Trophoblast cell (in vitro differentiated cells and primary cell): ENCODE results near the gene KLF15.

Source experiments
- DNase-seq, 2 donors: peaks; one replicate each; pipeline ENCODE4 v3.0.0-alpha.2; 2016
- H2AFZ ChIP-seq: 2 replicates; pipeline ENCODE4 v1.6.1; 2013; ENCODE audit warnings: low read length, moderate library complexity, mild to moderate bottlenecking; ENCODE audit not compliant: insufficient read depth, poor library complexity
- H2AK5ac ChIP-seq: 2 replicates; pipeline ENCODE4 v1.6.1; 2013; ENCODE audit warnings: mild to moderate bottlenecking, low read length
- H2BK120ac ChIP-seq: 2 replicates; pipeline ENCODE4 v1.6.1; 2013; ENCODE audit warnings: low read length, mild to moderate bottlenecking, moderate library complexity; ENCODE audit not compliant: insufficient read depth, poor library complexity
- H2BK12ac ChIP-seq: 2 replicates; pipeline ENCODE4 v1.6.1; 2013; ENCODE audit warnings: mild to moderate bottlenecking, low read length, moderate library complexity
- H2BK5ac ChIP-seq: 2 replicates; pipeline ENCODE4 v1.6.1; 2013; ENCODE audit warnings: low read length, low read depth, moderate library complexity, mild to moderate bottlenecking; ENCODE audit not compliant: poor library complexity
- H3K14ac ChIP-seq: 2 replicates; pipeline ENCODE4 v1.6.1; 2013; ENCODE audit warnings: mild to moderate bottlenecking, low read length
- H3K18ac ChIP-seq: 2 replicates; pipeline ENCODE4 v1.6.1; 2013; ENCODE audit warnings: mild to moderate bottlenecking, low read length
- H3K23ac ChIP-seq: 2 replicates; pipeline ENCODE4 v1.6.1; 2013; ENCODE audit warnings: low read length
- H3K27ac ChIP-seq: 2 replicates; pipeline ENCODE4 v1.5.1; 2013; ENCODE audit warnings: low read depth, mild to moderate bottlenecking, inconsistent platforms, low read length, moderate library complexity
- H3K27me3 ChIP-seq: 2 replicates; pipeline ENCODE4 v1.6.1; 2013; ENCODE audit warnings: inconsistent platforms, mild to moderate bottlenecking, low read length, moderate library complexity; ENCODE audit not compliant: insufficient read depth
- H3K36me3 ChIP-seq, 2 experiments: 1 replicate in 1 of 2; 2 replicates in 1 of 2; pipeline ENCODE4 v1.6.1; 2013; ENCODE audit warnings: low read length in 2 of 2, mild to moderate bottlenecking in 2 of 2, moderate library complexity in 1 of 2; ENCODE audit not compliant: insufficient read depth in 2 of 2, control insufficient read depth in 1 of 2
- H3K4ac ChIP-seq: 2 replicates; pipeline ENCODE4 v1.6.1; 2013; ENCODE audit warnings: low read depth, mild to moderate bottlenecking, low read length, moderate library complexity
- H3K4me1 ChIP-seq, 2 experiments: 1 replicate in 1 of 2; 2 replicates in 1 of 2; pipeline ENCODE4 v1.6.1; 2013; ENCODE audit warnings: low read length in 2 of 2, mild to moderate bottlenecking in 2 of 2, moderate library complexity in 1 of 2; ENCODE audit not compliant: insufficient read depth in 2 of 2, control insufficient read depth in 1 of 2
- H3K4me2 ChIP-seq: 2 replicates; pipeline ENCODE4 v1.6.1; 2013; ENCODE audit warnings: inconsistent platforms, mild to moderate bottlenecking, low read length, moderate library complexity
- H3K4me3 ChIP-seq: 2 replicates; pipeline ENCODE4 v1.5.1; 2013; ENCODE audit warnings: mild to moderate bottlenecking, low read depth, low read length, inconsistent platforms
- H3K79me1 ChIP-seq: one replicate; pipeline ENCODE4 v1.6.1; 2013; ENCODE audit warnings: low read length
- H3K79me2 ChIP-seq: 2 replicates; pipeline ENCODE4 v1.6.1; 2013; ENCODE audit warnings: low read length, mild to moderate bottlenecking; ENCODE audit not compliant: control insufficient read depth, insufficient read depth, poor library complexity
- H3K9ac ChIP-seq: 2 replicates; pipeline ENCODE4 v1.6.1; 2013; ENCODE audit warnings: mild to moderate bottlenecking, low read length
- H3K9me3 ChIP-seq: 2 replicates; pipeline ENCODE4 v1.6.1; 2013; ENCODE audit warnings: low read depth, mild to moderate bottlenecking, control low read depth, inconsistent platforms, low read length; ENCODE audit not compliant: insufficient read depth
- H4K12ac ChIP-seq: 2 replicates; pipeline ENCODE4 v1.6.1; 2013; ENCODE audit warnings: low read depth, mild to moderate bottlenecking, low read length, moderate library complexity
- H4K8ac ChIP-seq: 2 replicates; pipeline ENCODE4 v1.6.1; 2013; ENCODE audit warnings: low read depth, mild to moderate bottlenecking, low read length, moderate library complexity
- H4K91ac ChIP-seq: one replicate; pipeline ENCODE4 v1.6.1; 2013; ENCODE audit warnings: low read depth, mild to moderate bottlenecking, low read length, moderate library complexity
- WGBS: extraction: QIAGEN DNeasy Blood & Tissue Kit; methylation state at CpG from one replicate; pipeline ENCODE4 v1.1.7; 2013; ENCODE audit warnings: missing lambda C conversion rate; ENCODE audit not compliant: insufficient read length, insufficient coverage; ENCODE audit errors: extremely low coverage; 5-methylcytosine and 5-hydroxymethylcytosine counted together

The KLF15 gene

DNA sequence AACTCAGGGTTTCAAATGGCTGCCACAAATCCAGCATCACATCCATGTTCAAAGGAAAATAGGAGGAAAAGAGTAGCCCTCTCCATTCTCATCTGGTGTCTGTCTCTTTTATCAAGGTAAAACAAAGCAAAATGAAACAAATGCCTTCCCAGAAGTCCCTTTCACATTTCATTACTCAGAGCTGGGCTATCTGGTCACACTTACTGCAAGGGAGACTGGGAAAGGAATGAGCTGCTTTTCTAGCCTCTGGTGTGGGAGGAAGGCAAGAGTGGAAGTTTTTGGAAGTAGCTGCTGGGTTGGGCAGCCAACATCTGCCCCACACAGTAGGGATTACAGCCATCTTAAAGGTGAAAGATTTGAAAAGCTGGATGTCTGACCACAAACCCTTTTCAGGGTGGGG lies 51.8 kb downstream of the KLF15 start:
- no peak overlapping the region for H3K18ac ChIP-seq
- no peak overlapping the region for H3K4me2 ChIP-seq
- H3K4ac ChIP-seq, result no peak overlapping the region
- H2AK5ac ChIP-seq, result no peak overlapping the region
- no peak overlapping the region for H2BK12ac ChIP-seq
- H3K27me3 ChIP-seq, result no peaks in the 10 kb centered on the region
- no peak overlapping the region for H3K9ac ChIP-seq
- no peak overlapping the region for H4K8ac ChIP-seq
- H3K14ac ChIP-seq, result no peak overlapping the region
- H3K23ac ChIP-seq, result no peak overlapping the region
- H2BK120ac ChIP-seq, result no peak overlapping the region
- peaks cover 15% of the 10 kb centered on the region for H3K9me3 ChIP-seq
- H3K79me2 ChIP-seq, result no peaks in the 10 kb centered on the region
- H3K4me3 ChIP-seq, result no peak overlapping the region
- no peak for DNase-seq
- no peaks in the 10 kb centered on the region for H3K36me3 ChIP-seq
- H4K12ac ChIP-seq, result no peak overlapping the region
- H3K27ac ChIP-seq, result no peak overlapping the region
- H3K4me1 ChIP-seq, result no peaks in the 10 kb centered on the region
- H4K91ac ChIP-seq, result no peak overlapping the region
- H2BK5ac ChIP-seq, result no peak overlapping the region
- no peaks in the 10 kb centered on the region for H3K79me1 ChIP-seq
- H2AFZ ChIP-seq, result no peak overlapping the region

DNA sequence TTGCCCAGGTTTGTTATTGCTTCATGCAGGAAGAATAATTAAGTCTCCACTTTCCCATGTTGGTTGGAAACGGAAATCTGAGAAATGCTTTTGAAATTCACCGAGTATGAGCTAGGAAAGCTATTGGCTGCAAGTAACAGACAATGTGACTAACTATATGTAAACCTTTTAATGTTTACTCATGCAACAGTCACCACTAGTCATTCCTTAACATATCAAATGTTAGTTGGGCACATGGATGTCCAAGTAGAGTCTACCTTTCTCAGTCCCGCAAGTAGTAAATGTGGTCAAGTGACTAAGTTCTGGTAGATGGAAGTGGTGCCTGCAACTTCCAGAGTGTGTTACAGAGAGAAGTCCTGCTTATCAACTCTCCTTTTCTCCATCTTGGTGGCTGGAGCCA lies 52.5 kb downstream of the KLF15 start:
- Histone ChIP-seq H3K27me3 (no peaks in the 10 kb centered on the region), H3K27ac (no peak overlapping the region), H3K14ac (no peak overlapping the region), H3K9me3 (peaks cover 10% of the 10 kb centered on the region), H3K18ac (no peak overlapping the region), H3K79me1 (no peaks in the 10 kb centered on the region), H3K23ac (no peak overlapping the region), H3K4me2 (no peak overlapping the region), H2BK120ac (no peak overlapping the region), H3K4me1 (no peaks in the 10 kb centered on the region), H3K9ac (no peak overlapping the region), H2AFZ (no peak overlapping the region), H3K36me3 (no peaks in the 10 kb centered on the region), H4K8ac (no peak overlapping the region), H3K4me3 (no peak overlapping the region), H4K12ac (no peak overlapping the region), H3K79me2 (no peaks in the 10 kb centered on the region), H2AK5ac (no peak overlapping the region), H3K4ac (no peak overlapping the region), H4K91ac (no peak overlapping the region), H2BK12ac (no peak overlapping the region), H2BK5ac (no peak overlapping the region)
- no CpG with 5 or more reads among the region's 3 CpGs for WGBS
- no peak for DNase-seq

DNA sequence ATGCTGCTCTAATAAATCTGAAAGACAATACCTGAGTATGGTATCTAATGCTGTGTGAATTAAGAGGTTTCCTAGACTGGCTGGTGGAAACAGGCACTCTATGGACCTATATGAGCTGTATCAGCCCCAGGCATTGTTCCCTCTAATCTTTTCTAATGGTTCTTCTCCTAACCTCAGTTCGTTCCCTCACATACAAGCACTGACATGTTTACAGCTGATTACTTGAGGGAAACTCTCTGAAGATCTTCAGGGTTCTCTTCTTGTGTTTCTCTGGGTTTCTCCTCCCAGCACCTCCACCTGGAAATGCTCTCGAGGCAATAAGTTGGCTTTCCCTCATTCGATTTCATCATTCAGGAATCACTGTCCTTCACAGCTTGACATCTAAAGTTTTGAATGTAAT lies 52.9 kb downstream of the KLF15 start:
- no CpG with 5 or more reads among the region's 3 CpGs for WGBS

DNA sequence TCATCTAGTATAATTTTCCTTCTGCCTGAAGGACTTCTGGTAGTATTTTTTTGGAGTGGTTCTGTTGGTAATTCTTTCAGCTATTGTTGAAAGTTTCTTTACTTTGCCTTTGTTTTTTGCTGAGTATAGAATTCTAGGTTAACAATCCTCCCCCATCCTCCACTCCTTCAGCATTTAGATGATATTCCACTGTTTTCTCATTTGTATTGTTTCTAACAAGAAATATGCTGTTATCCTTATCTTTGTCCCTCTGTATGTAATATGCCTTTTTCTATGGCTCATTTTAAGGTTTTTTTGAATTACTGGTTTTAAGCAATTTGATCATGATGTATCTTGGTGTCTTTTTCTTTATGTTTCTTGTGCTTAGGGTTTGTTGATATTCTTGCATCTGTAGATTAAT lies 53.9 kb downstream of the KLF15 start:
- no peak overlapping the region for H3K4ac ChIP-seq
- H3K18ac ChIP-seq, result no peak overlapping the region
- no peak overlapping the region for H4K91ac ChIP-seq

More for the DNA sequence above, 52.9 kb downstream of the KLF15 start:
- H3K9me3 ChIP-seq, result peaks cover 10% of the 10 kb centered on the region
- no peak overlapping the region for H4K12ac ChIP-seq
- no peak overlapping the region for H2BK120ac ChIP-seq
- no peaks in the 10 kb centered on the region for H3K36me3 ChIP-seq
- H2BK5ac ChIP-seq, result no peak overlapping the region
- H4K8ac ChIP-seq, result no peak overlapping the region
- no peak overlapping the region for H4K91ac ChIP-seq
- H3K79me2 ChIP-seq, result no peaks in the 10 kb centered on the region
- H2BK12ac ChIP-seq, result no peak overlapping the region
- no peak for DNase-seq
- H2AFZ ChIP-seq, result no peak overlapping the region
- H3K27me3 ChIP-seq, result no peaks in the 10 kb centered on the region
- H3K27ac ChIP-seq, result no peak overlapping the region
- H3K4ac ChIP-seq, result no peak overlapping the region
- H3K18ac ChIP-seq, result no peak overlapping the region
- no peak overlapping the region for H3K4me3 ChIP-seq
- no peaks in the 10 kb centered on the region for H3K79me1 ChIP-seq
- H2AK5ac ChIP-seq, result no peak overlapping the region
- no peaks in the 10 kb centered on the region for H3K4me1 ChIP-seq
- H3K14ac ChIP-seq, result no peak overlapping the region
- no peak overlapping the region for H3K4me2 ChIP-seq
- H3K9ac ChIP-seq, result no peak overlapping the region
- H3K23ac ChIP-seq, result no peak overlapping the region

More for the DNA sequence above, 53.9 kb downstream of the KLF15 start:
- Histone ChIP-seq H3K14ac (no peak overlapping the region), H3K36me3 (no peaks in the 10 kb centered on the region), H2AK5ac (no peak overlapping the region), H3K4me3 (no peak overlapping the region), H3K79me2 (no peaks in the 10 kb centered on the region), H3K9me3 (peaks cover 6% of the 10 kb centered on the region), H3K27me3 (no peaks in the 10 kb centered on the region), H4K8ac (no peak overlapping the region), H2AFZ (no peak overlapping the region), H4K12ac (no peak overlapping the region), H3K4me2 (no peak overlapping the region), H3K4me1 (no peaks in the 10 kb centered on the region), H3K9ac (no peak overlapping the region), H3K79me1 (no peaks in the 10 kb centered on the region), H3K23ac (no peak overlapping the region), H3K27ac (no peak overlapping the region), H2BK12ac (no peak overlapping the region), H2BK5ac (no peak overlapping the region), H2BK120ac (no peak overlapping the region)
- no peak for DNase-seq
